Vagina (tissue), 2 donors: ENCODE results near the gene FERMT2. TPM values are rescaled to one million over a fixed set of nuclear protein-coding genes. Genes with fewer than 3 reads are reported as not detected.

Experiments used
- DNase-seq, 2 donors: peaks; one replicate each; pipeline ENCODE4 v3.0.0-alpha.2; 2017; ENCODE audit errors: extremely low spot score in 2 of 2
- H3K27ac ChIP-seq: fragments of 200-600 bp; sonication (generic); one replicate; pipeline ENCODE4 v1.5.1; 2019
- H3K27me3 ChIP-seq: fragments of 200-600 bp; sonication (generic); one replicate; pipeline ENCODE4 v1.5.1; 2019
- H3K36me3 ChIP-seq, 2 donors: fragments of 200-600 bp; sonication (generic); one replicate each; pipeline ENCODE4 v1.5.1; 2017 to 2019
- H3K4me1 ChIP-seq: fragments of 200-600 bp; sonication (generic); one replicate; pipeline ENCODE4 v1.5.1; 2019
- H3K4me3 ChIP-seq, 2 donors: fragments of 200-600 bp; sonication (generic); 1 replicate in 1 of 2; 2 replicates in 1 of 2; pipeline ENCODE4 v1.5.1; 2016 to 2019
- H3K9me3 ChIP-seq: fragments of 200-600 bp; sonication (generic); one replicate; pipeline ENCODE4 v1.5.1; 2019
- CTCF ChIP-seq, 3 experiments: fragments of 450-650 bp in 2 of 3; fragments of 200-600 bp in 1 of 3; sonication (generic) in 1 of 3; IDR thresholded peaks; one replicate each; pipeline ENCODE4 v1.5.1; 2017 to 2019; ENCODE audit warnings: antibody characterized with exemption in 3 of 3, mild to moderate bottlenecking in 2 of 3, moderate library complexity in 2 of 3
- POLR2A ChIP-seq, 2 donors: fragments of 450-650 bp; IDR thresholded peaks; one replicate each; pipeline ENCODE4 v1.6.1; 2017; ENCODE audit warnings: antibody characterized with exemption in 2 of 2, mild to moderate bottlenecking in 2 of 2, moderate library complexity in 2 of 2
- POLR2AphosphoS5 ChIP-seq, 2 donors: sonication (generic); formaldehyde crosslinking; IDR thresholded peaks; one replicate each; pipeline ENCODE4 v1.9.0; 2017; ENCODE audit warnings: antibody characterized with exemption in 2 of 2, mild to moderate bottlenecking in 2 of 2, low read depth in 1 of 2; ENCODE audit not compliant: insufficient read depth in 1 of 2
- intact Hi-C: fragments of 100-400 bp; cut with DNase I; formaldehyde crosslinking; loops from one replicate; pipeline ENCODE4 v1.15.1; 2023
- total RNA-seq: library from RNA; depleted of rRNA; stranded (reverse); fragments of >200 nt; gene quantifications from one replicate; pipeline ENCODE4 v1.2.3, GENCODE V29; 2016

Gene FERMT2
- total RNA-seq, 1 donor from 2014 or later, result 70.2 TPM

GRCh38 chr14:52861403-52861802 is 89.4 kb downstream of the FERMT2 start:
- Histone ChIP-seq H3K4me1 (no peaks in the 10 kb centered on the region), H3K9me3 (no peaks in the 10 kb centered on the region), H3K27ac (no peak overlapping the region), H3K4me3 (no peak overlapping the region), H3K36me3 (peaks cover 12 to 25% of the 10 kb centered on the region in 2 donors), H3K27me3 (no peaks in the 10 kb centered on the region)
- TF ChIP-seq POLR2AphosphoS5 (IDR thresholded peaks at IDR 0.05; ENCODE audit: insufficient read depth in 1 of 2, low read depth in 1 of 2), result no peak
- no peak for TF ChIP-seq POLR2A (IDR thresholded peaks at IDR 0.05)
- TF ChIP-seq CTCF (IDR thresholded peaks at IDR 0.05), result no peak
- intact Hi-C loops, result no loop called here
- no peak for DNase-seq

- Histone ChIP-seq H3K27me3 (no peaks in the 10 kb centered on the region), H3K27ac (no peak overlapping the region), H3K4me1 (no peaks in the 10 kb centered on the region), H3K9me3 (no peaks in the 10 kb centered on the region), H3K4me3 (no peak overlapping the region), H3K36me3 (peaks cover 12 to 25% of the 10 kb centered on the region in 2 donors)
- no peak for TF ChIP-seq CTCF (IDR thresholded peaks at IDR 0.05)
- DNase-seq, result no peak
- intact Hi-C loops, result no loop called here
Observed at GRCh38 chr14:52860910-52861309, 89.9 kb downstream of the FERMT2 start.

GRCh38 chr14:52860209-52860608 is 90.6 kb downstream of the FERMT2 start:
- TF ChIP-seq POLR2A (IDR thresholded peaks at IDR 0.05), result no peak
- no peak for TF ChIP-seq CTCF (IDR thresholded peaks at IDR 0.05)
- no peak for TF ChIP-seq POLR2AphosphoS5 (IDR thresholded peaks at IDR 0.05; ENCODE audit: insufficient read depth in 1 of 2, low read depth in 1 of 2)
- peaks cover 12 to 25% of the 10 kb centered on the region in 2 donors for H3K36me3 ChIP-seq
- no peaks in the 10 kb centered on the region for H3K9me3 ChIP-seq
- H3K27me3 ChIP-seq, result no peaks in the 10 kb centered on the region
- H3K27ac ChIP-seq, result no peak overlapping the region
- intact Hi-C loops, result no loop called here
- no peak overlapping the region for H3K4me3 ChIP-seq
- DNase-seq, result no peak
- no peaks in the 10 kb centered on the region for H3K4me1 ChIP-seq

- no peak for TF ChIP-seq CTCF (IDR thresholded peaks at IDR 0.05)
- TF ChIP-seq POLR2AphosphoS5 (IDR thresholded peaks at IDR 0.05; ENCODE audit: insufficient read depth in 1 of 2, low read depth in 1 of 2), result no peak
- TF ChIP-seq POLR2A (IDR thresholded peaks at IDR 0.05), result no peak
- H3K4me3 ChIP-seq, result no peak overlapping the region
- no peak overlapping the region for H3K27ac ChIP-seq
- H3K4me1 ChIP-seq, result no peaks in the 10 kb centered on the region
- no peaks in the 10 kb centered on the region for H3K27me3 ChIP-seq
- intact Hi-C loops, result no loop called here
- H3K9me3 ChIP-seq, result no peaks in the 10 kb centered on the region
- H3K36me3 ChIP-seq, result peaks cover 6 to 7% of the 10 kb centered on the region in 2 donors
- no peak for DNase-seq
Observed at GRCh38 chr14:52856139-52856538, 94.7 kb downstream of the FERMT2 start.

GRCh38 chr14:52853522-52853854 is 97.4 kb downstream of the FERMT2 start:
- DNase-seq, result no peak
- no peaks in the 10 kb centered on the region for H3K9me3 ChIP-seq
- peaks cover 0 to 1% of the 10 kb centered on the region in 2 donors for H3K36me3 ChIP-seq
- intact Hi-C loops, result no loop called here
- H3K4me3 ChIP-seq, result no peak overlapping the region
- no peaks in the 10 kb centered on the region for H3K4me1 ChIP-seq
- H3K27me3 ChIP-seq, result no peaks in the 10 kb centered on the region
- TF ChIP-seq CTCF (IDR thresholded peaks at IDR 0.05) (no peak), POLR2A (IDR thresholded peaks at IDR 0.05) (no peak), POLR2AphosphoS5 (IDR thresholded peaks at IDR 0.05; ENCODE audit: insufficient read depth in 1 of 2, low read depth in 1 of 2) (no peak)
- H3K27ac ChIP-seq, result no peak overlapping the region
